Measurements from ENCODE around the gene RPP21. TPM values are rescaled to one million over a fixed set of nuclear protein-coding genes. Genes with fewer than 3 reads are reported as not detected.
A peak's percentile ranks its signal among the peaks of the same experiment; 100 is the strongest.

Gene RPP21
- polyA plus RNA-seq, 1 donor from 2014 or later, result 109 TPM

DNA sequence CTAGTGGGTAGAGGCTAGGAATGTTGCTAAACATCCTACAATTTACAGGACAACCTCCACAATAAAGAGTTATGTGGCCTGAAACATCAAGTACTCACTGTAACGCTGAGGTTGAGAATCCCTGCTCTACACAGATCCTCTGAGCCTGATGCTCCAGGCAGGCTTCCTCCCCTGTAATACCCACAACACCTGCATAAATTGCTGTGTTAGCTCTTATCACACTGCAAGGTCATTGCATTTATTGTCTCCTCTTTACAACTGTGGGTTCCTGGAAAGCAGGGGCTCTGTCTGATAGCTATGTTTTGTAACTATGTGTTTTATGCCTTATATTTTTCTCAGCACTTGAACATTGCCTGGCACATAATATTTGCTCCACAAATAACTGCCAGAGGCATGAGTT, 11.6 kb downstream of the RPP21 start:
- Histone ChIP-seq H2AFZ (ENCODE audit: low read depth, low read length) (no peak overlapping the region), H4K20me1 (ENCODE audit: insufficient read depth) (no peaks in the 10 kb centered on the region), H3K79me2 (replicated peaks; ENCODE audit: insufficient read depth, low read length) (no peaks in the 10 kb centered on the region), H3F3A (ENCODE audit: insufficient read depth, low read length, poor library complexity, severe bottlenecking) (no peaks in the 10 kb centered on the region), H3K9ac (ENCODE audit: low read length) (no peak overlapping the region), H3K4me3 (ENCODE audit: low read length) (no peak overlapping the region), H3K9me2 (ENCODE audit: insufficient read depth, low read length) (no peaks in the 10 kb centered on the region), H3K36me3 (ENCODE audit: insufficient read depth, low read length) (no peaks in the 10 kb centered on the region), H3K27me3 (ENCODE audit: insufficient read depth, low read depth, low read length) (peaks cover 34% of the 10 kb centered on the region), H3K27ac (ENCODE audit: low read length) (no peak overlapping the region), H3K4me2 (ENCODE audit: low read length) (no peak overlapping the region), H3K9me3 (ENCODE audit: low read length) (no peaks in the 10 kb centered on the region)
- no peak for TF ChIP-seq EZH2 (IDR thresholded peaks at IDR 0.05; ENCODE audit: borderline replicate concordance, insufficient read depth, low read length, poor library complexity, severe bottlenecking)
- TF ChIP-seq POLR2AphosphoS5 (IDR thresholded peaks at IDR 0.05), result no peak
- no peak for TF ChIP-seq RAD21 (conservative IDR thresholded peaks at IDR 0.05)
- TF ChIP-seq TAF1 (IDR thresholded peaks at IDR 0.05; ENCODE audit: low read depth), result no peak
- TF ChIP-seq, protein P1, sequence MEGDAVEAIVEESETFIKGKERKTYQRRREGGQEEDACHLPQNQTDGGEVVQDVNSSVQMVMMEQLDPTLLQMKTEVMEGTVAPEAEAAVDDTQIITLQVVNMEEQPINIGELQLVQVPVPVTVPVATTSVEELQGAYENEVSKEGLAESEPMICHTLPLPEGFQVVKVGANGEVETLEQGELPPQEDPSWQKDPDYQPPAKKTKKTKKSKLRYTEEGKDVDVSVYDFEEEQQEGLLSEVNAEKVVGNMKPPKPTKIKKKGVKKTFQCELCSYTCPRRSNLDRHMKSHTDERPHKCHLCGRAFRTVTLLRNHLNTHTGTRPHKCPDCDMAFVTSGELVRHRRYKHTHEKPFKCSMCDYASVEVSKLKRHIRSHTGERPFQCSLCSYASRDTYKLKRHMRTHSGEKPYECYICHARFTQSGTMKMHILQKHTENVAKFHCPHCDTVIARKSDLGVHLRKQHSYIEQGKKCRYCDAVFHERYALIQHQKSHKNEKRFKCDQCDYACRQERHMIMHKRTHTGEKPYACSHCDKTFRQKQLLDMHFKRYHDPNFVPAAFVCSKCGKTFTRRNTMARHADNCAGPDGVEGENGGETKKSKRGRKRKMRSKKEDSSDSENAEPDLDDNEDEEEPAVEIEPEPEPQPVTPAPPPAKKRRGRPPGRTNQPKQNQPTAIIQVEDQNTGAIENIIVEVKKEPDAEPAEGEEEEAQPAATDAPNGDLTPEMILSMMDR (IDR thresholded peaks at IDR 0.05; ENCODE audit: poor library complexity, severe bottlenecking), result no peak
- TF ChIP-seq SMC3 (conservative IDR thresholded peaks at IDR 0.05; ENCODE audit: poor library complexity), result no peak
- TF ChIP-seq EP300 (conservative IDR thresholded peaks at IDR 0.05; ENCODE audit: poor library complexity, severe bottlenecking), result no peak
- TF ChIP-seq, protein P2, sequence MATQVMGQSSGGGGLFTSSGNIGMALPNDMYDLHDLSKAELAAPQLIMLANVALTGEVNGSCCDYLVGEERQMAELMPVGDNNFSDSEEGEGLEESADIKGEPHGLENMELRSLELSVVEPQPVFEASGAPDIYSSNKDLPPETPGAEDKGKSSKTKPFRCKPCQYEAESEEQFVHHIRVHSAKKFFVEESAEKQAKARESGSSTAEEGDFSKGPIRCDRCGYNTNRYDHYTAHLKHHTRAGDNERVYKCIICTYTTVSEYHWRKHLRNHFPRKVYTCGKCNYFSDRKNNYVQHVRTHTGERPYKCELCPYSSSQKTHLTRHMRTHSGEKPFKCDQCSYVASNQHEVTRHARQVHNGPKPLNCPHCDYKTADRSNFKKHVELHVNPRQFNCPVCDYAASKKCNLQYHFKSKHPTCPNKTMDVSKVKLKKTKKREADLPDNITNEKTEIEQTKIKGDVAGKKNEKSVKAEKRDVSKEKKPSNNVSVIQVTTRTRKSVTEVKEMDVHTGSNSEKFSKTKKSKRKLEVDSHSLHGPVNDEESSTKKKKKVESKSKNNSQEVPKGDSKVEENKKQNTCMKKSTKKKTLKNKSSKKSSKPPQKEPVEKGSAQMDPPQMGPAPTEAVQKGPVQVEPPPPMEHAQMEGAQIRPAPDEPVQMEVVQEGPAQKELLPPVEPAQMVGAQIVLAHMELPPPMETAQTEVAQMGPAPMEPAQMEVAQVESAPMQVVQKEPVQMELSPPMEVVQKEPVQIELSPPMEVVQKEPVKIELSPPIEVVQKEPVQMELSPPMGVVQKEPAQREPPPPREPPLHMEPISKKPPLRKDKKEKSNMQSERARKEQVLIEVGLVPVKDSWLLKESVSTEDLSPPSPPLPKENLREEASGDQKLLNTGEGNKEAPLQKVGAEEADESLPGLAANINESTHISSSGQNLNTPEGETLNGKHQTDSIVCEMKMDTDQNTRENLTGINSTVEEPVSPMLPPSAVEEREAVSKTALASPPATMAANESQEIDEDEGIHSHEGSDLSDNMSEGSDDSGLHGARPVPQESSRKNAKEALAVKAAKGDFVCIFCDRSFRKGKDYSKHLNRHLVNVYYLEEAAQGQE (IDR thresholded peaks at IDR 0.05; ENCODE audit: borderline replicate concordance), result no peak
- TF ChIP-seq MXI1 (conservative IDR thresholded peaks at IDR 0.05; ENCODE audit: poor library complexity, severe bottlenecking), result no peak

GRCh38 chr6:30357678-30358540, 13.0 kb downstream of the RPP21 start:
- Histone ChIP-seq H3K36me3 (ENCODE audit: insufficient read depth, low read length) (no peaks in the 10 kb centered on the region), H3K9me2 (ENCODE audit: insufficient read depth, low read length) (no peaks in the 10 kb centered on the region), H3K27me3 (ENCODE audit: insufficient read depth, low read depth, low read length) (peaks cover 34% of the 10 kb centered on the region), H2AFZ (ENCODE audit: low read depth, low read length) (no peak overlapping the region), H3K9me3 (ENCODE audit: low read length) (no peaks in the 10 kb centered on the region), H3K27ac (ENCODE audit: low read length) (no peak overlapping the region), H3K4me3 (ENCODE audit: low read length) (peak overlapping the region; percentile 69), H3K4me2 (ENCODE audit: low read length) (peak overlapping the region; percentile 27), H3K79me2 (replicated peaks; ENCODE audit: insufficient read depth, low read length) (no peaks in the 10 kb centered on the region), H3K9ac (ENCODE audit: low read length) (peak overlapping the region; percentile 65), H3F3A (ENCODE audit: insufficient read depth, low read length, poor library complexity, severe bottlenecking) (no peaks in the 10 kb centered on the region), H4K20me1 (ENCODE audit: insufficient read depth) (no peaks in the 10 kb centered on the region)
- TF ChIP-seq SMC3 (conservative IDR thresholded peaks at IDR 0.05; ENCODE audit: poor library complexity), result peak; percentile 71
- peak; percentile 29 for TF ChIP-seq POLR2AphosphoS5 (IDR thresholded peaks at IDR 0.05)
- TF ChIP-seq EZH2 (IDR thresholded peaks at IDR 0.05; ENCODE audit: borderline replicate concordance, insufficient read depth, low read length, poor library complexity, severe bottlenecking), result no peak
- TF ChIP-seq RAD21 (conservative IDR thresholded peaks at IDR 0.05), result peak; percentile 82
- no peak for TF ChIP-seq EP300 (conservative IDR thresholded peaks at IDR 0.05; ENCODE audit: poor library complexity, severe bottlenecking)
- TF ChIP-seq, protein P2 (IDR thresholded peaks at IDR 0.05; ENCODE audit: borderline replicate concordance), result no peak
- peak; percentile 26 for TF ChIP-seq MXI1 (conservative IDR thresholded peaks at IDR 0.05; ENCODE audit: poor library complexity, severe bottlenecking)
- TF ChIP-seq, protein P1 (IDR thresholded peaks at IDR 0.05; ENCODE audit: poor library complexity, severe bottlenecking), result peak; percentile 89
